Measurements from ENCODE around the gene ZBTB33.

Gene ZBTB33

GRCh38 chrX:120293015-120293414, 42.4 kb downstream of the ZBTB33 start:
- no peak for TF ChIP-seq CTCF (IDR thresholded peaks at IDR 0.05)
- H3K4me3 ChIP-seq = no peak overlapping the region
- H3K36me3 ChIP-seq = no peaks in the 10 kb centered on the region
- intact Hi-C loops (cut with DNase I; ENCODE audit: low total_unique reads) = no loop called here
- DNase-seq = no peak
- no peaks in the 10 kb centered on the region for H3K9me3 ChIP-seq
- H3K27ac ChIP-seq = no peak overlapping the region
- H3K4me1 ChIP-seq = no peaks in the 10 kb centered on the region
- no peaks in the 10 kb centered on the region for H3K27me3 ChIP-seq

- intact Hi-C loops (cut with DNase I; ENCODE audit: low total_unique reads) = no loop called here
Observed at GRCh38 chrX:120294651-120295050, 44.0 kb downstream of the ZBTB33 start.

GRCh38 chrX:120297923-120298322, 47.3 kb downstream of the ZBTB33 start:
- no peak for TF ChIP-seq CTCF (IDR thresholded peaks at IDR 0.05)
- Histone ChIP-seq H3K4me3 (no peak overlapping the region), H3K9me3 (no peaks in the 10 kb centered on the region), H3K27me3 (no peaks in the 10 kb centered on the region), H3K36me3 (no peaks in the 10 kb centered on the region), H3K27ac (no peak overlapping the region), H3K4me1 (no peaks in the 10 kb centered on the region)
- no peak for DNase-seq
- intact Hi-C loops (cut with DNase I; ENCODE audit: low total_unique reads) = no loop called here

More at GRCh38 chrX:120294651-120295050, 44.0 kb downstream of the ZBTB33 start:
- no peak overlapping the region for H3K27ac ChIP-seq
- no peaks in the 10 kb centered on the region for H3K9me3 ChIP-seq
- H3K4me1 ChIP-seq = no peaks in the 10 kb centered on the region
- H3K27me3 ChIP-seq = no peaks in the 10 kb centered on the region
- TF ChIP-seq CTCF (IDR thresholded peaks at IDR 0.05) = no peak
- H3K36me3 ChIP-seq = no peaks in the 10 kb centered on the region
- no peak for DNase-seq
- no peak overlapping the region for H3K4me3 ChIP-seq

DNA sequence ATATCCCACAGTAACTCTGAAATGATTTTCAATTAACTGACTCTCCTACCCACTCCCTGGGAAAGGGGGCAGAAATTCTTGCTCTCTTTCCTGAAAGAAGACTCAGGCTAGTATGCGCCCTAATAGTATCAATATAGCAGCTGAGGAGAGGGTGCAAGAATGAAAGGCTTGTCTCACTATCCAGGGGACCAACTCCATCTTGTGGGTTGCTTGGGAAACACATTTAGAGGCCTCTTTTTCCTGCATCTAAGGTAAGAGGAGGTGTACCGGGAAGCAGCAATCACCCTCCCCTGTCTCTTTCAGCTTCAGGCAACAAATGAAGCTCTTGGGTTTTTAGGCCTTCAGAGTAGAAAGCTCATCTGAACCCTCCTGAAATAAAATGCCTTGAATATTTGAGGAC, 49.3 kb downstream of the ZBTB33 start:
- no peak overlapping the region for H3K27ac ChIP-seq
- intact Hi-C loops (cut with DNase I; ENCODE audit: low total_unique reads) = no loop called here
- H3K9me3 ChIP-seq = no peaks in the 10 kb centered on the region
- no peak overlapping the region for H3K4me3 ChIP-seq
- no peaks in the 10 kb centered on the region for H3K27me3 ChIP-seq
- no peak for DNase-seq
- no peak for TF ChIP-seq CTCF (IDR thresholded peaks at IDR 0.05)
- H3K36me3 ChIP-seq = no peaks in the 10 kb centered on the region
- H3K4me1 ChIP-seq = no peaks in the 10 kb centered on the region

DNA sequence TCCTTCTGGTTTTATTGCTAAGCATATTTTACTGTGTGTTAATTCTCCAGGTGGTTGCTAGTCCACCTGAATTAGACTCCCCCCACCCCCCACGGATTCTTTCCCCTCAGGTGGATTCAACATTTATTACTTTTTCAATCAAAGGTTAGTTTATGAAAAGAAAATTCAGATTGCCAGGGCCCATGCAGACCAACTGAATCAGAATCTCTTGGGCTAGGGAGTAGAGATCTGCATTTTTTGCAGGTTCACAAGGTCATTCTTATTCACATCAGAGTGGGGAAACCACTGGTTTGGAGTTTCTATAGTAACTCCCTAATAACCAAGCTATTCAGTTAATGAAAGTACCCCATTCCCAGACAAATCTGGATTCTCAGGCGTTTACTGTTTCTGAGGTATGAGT, 50.9 kb downstream of the ZBTB33 start:
- no peaks in the 10 kb centered on the region for H3K27me3 ChIP-seq
- no peak overlapping the region for H3K27ac ChIP-seq
- no peak overlapping the region for H3K4me3 ChIP-seq
- H3K4me1 ChIP-seq = no peaks in the 10 kb centered on the region
- no peak for TF ChIP-seq CTCF (IDR thresholded peaks at IDR 0.05)
- no peak for DNase-seq
- H3K36me3 ChIP-seq = no peaks in the 10 kb centered on the region
- H3K9me3 ChIP-seq = no peaks in the 10 kb centered on the region
- intact Hi-C loops (cut with DNase I; ENCODE audit: low total_unique reads) = no loop called here

- H3K9me3 ChIP-seq = no peaks in the 10 kb centered on the region
- H3K4me1 ChIP-seq = no peaks in the 10 kb centered on the region
- no peak for TF ChIP-seq CTCF (IDR thresholded peaks at IDR 0.05)
- H3K4me3 ChIP-seq = no peak overlapping the region
- H3K27me3 ChIP-seq = peaks cover 0 to 3% of the 10 kb centered on the region in 2 donors
- no peak overlapping the region for H3K27ac ChIP-seq
- H3K36me3 ChIP-seq = no peaks in the 10 kb centered on the region
- DNase-seq = no peak
- intact Hi-C loops (cut with DNase I; ENCODE audit: low total_unique reads) = no loop called here
Observed at GRCh38 chrX:120301960-120302359, 51.3 kb downstream of the ZBTB33 start.

Measured in tibial artery (tissue), 4 donors.